Measurements from ENCODE around the gene ZFR2.

- TF ChIP-seq SIN3A (IDR thresholded peaks at IDR 0.05; ENCODE audit: borderline replicate concordance, insufficient read depth, low read length): no peak
- no peak for TF ChIP-seq FOXP2 (optimal IDR thresholded peaks at IDR 0.05; ENCODE audit: borderline replicate concordance, extremely low read depth, extremely low read length, insufficient read depth)
Measured at GRCh38 chr19:3835055-3835435, 33.8 kb downstream of the ZFR2 start.
